ENCODE data around the gene CCDC14. TPM values are rescaled to one million over a fixed set of nuclear protein-coding genes. Genes with fewer than 3 reads are reported as not detected.

The CCDC14 gene
- total RNA-seq, 2 donors from 2014 or later, result 23.1 to 38.2 TPM

DNA sequence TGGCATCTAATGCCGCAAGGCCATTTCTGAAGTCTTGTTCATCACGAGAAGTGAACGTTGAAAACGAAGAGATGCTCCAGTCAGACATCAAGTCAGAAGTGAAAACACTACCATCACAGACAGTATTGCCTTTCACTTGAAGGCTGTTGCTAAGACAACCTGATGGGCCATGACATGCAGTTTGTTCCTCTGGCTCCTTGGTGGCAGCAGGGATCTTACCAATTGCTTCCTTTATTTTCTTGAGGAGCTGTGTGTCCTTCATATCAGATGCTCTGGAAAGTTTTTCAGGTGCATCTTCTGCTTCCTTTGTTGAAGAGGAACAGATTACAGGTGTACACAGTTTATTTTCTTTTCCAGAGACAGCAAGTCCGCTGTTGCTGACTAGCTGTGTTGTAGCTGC lies 46.2 kb downstream of the CCDC14 start:
- intact Hi-C loops (cut with DNase I), result no loop called here
- TF ChIP-seq POLR2A (IDR thresholded peaks at IDR 0.05), result no peak
- TF ChIP-seq, protein P1, sequence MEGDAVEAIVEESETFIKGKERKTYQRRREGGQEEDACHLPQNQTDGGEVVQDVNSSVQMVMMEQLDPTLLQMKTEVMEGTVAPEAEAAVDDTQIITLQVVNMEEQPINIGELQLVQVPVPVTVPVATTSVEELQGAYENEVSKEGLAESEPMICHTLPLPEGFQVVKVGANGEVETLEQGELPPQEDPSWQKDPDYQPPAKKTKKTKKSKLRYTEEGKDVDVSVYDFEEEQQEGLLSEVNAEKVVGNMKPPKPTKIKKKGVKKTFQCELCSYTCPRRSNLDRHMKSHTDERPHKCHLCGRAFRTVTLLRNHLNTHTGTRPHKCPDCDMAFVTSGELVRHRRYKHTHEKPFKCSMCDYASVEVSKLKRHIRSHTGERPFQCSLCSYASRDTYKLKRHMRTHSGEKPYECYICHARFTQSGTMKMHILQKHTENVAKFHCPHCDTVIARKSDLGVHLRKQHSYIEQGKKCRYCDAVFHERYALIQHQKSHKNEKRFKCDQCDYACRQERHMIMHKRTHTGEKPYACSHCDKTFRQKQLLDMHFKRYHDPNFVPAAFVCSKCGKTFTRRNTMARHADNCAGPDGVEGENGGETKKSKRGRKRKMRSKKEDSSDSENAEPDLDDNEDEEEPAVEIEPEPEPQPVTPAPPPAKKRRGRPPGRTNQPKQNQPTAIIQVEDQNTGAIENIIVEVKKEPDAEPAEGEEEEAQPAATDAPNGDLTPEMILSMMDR (IDR thresholded peaks at IDR 0.05), result no peak
- Histone ChIP-seq H3K36me3 (replicated peaks in 1 of 2; ENCODE audit: insufficient read depth in 1 of 2, low read depth in 2 of 2) (no peaks in the 10 kb centered on the region), H3K27me3 (no peaks in the 10 kb centered on the region), H3K27ac (no peak overlapping the region), H3K4me1 (no peaks in the 10 kb centered on the region), H3K9me3 (no peaks in the 10 kb centered on the region), H3K4me3 (no peak overlapping the region)
- DNase-seq, result no peak
- WGBS, 2 donors, result 80 to 84% methylated on average over 5 of the region's 5 CpGs
- ATAC-seq, result no peak

DNA sequence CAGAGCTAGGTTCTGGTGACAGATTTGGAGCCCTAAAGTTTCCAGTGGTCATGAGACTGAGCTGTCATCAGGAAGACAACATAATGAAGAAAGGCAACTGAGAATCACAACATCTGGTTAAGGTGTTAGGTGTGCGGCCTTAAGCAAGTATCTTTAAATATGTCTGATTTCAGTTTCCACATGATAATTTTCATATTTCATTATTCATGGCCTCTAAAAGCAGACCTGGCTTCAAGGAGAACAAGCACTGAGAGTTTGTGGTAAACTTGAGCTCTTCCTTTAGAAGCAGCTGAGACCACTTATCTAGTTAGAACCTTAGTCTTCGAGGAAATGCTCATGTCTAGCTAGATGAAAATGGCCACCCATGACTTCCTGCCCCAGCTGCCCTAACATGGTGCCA lies 51.2 kb downstream of the CCDC14 start:
- DNase-seq (no peak), ATAC-seq (no peak)
- Histone ChIP-seq H3K27me3 (no peaks in the 10 kb centered on the region), H3K36me3 (replicated peaks in 1 of 2; ENCODE audit: insufficient read depth in 1 of 2, low read depth in 2 of 2) (no peaks in the 10 kb centered on the region), H3K4me1 (no peaks in the 10 kb centered on the region), H3K9me3 (no peaks in the 10 kb centered on the region), H3K4me3 (no peak overlapping the region), H3K27ac (no peak overlapping the region)
- 76 to 95% methylated on average over 2 of the region's 2 CpGs for WGBS, 2 donors
- intact Hi-C loops (cut with DNase I), result no loop called here
- TF ChIP-seq POLR2A (IDR thresholded peaks at IDR 0.05), result no peak
- TF ChIP-seq, protein P1 (IDR thresholded peaks at IDR 0.05), result no peak

GRCh38 chr3:123907720-123908119 lies 53.3 kb downstream of the CCDC14 start:
- DNase-seq, result no peak
- H3K4me1 ChIP-seq, result no peaks in the 10 kb centered on the region
- no peak for ATAC-seq
- no peaks in the 10 kb centered on the region for H3K9me3 ChIP-seq
- intact Hi-C loops (cut with DNase I), result no loop called here
- TF ChIP-seq POLR2A (IDR thresholded peaks at IDR 0.05), result no peak
- TF ChIP-seq, protein P1 (IDR thresholded peaks at IDR 0.05), result no peak
- no peak overlapping the region for H3K27ac ChIP-seq
- H3K36me3 ChIP-seq (replicated peaks in 1 of 2; ENCODE audit: insufficient read depth in 1 of 2, low read depth in 2 of 2), result no peaks in the 10 kb centered on the region
- WGBS, 2 donors, result 41 to 52% methylated on average over 2 of the region's 2 CpGs
- H3K27me3 ChIP-seq, result no peaks in the 10 kb centered on the region
- H3K4me3 ChIP-seq, result no peak overlapping the region

- intact Hi-C loops (cut with DNase I), result no loop called here
- no peaks in the 10 kb centered on the region for H3K9me3 ChIP-seq
- H3K4me3 ChIP-seq, result no peak overlapping the region
- H3K4me1 ChIP-seq, result no peaks in the 10 kb centered on the region
- DNase-seq (no peak), ATAC-seq (no peak)
- H3K27me3 ChIP-seq, result no peaks in the 10 kb centered on the region
- H3K27ac ChIP-seq, result no peak overlapping the region
- no peaks in the 10 kb centered on the region for H3K36me3 ChIP-seq (replicated peaks in 1 of 2; ENCODE audit: insufficient read depth in 1 of 2, low read depth in 2 of 2)
- TF ChIP-seq POLR2A (IDR thresholded peaks at IDR 0.05), result no peak
- TF ChIP-seq, protein P1 (IDR thresholded peaks at IDR 0.05), result no peak
- 78 to 79% methylated on average over 5 of the region's 5 CpGs for WGBS, 2 donors
These were observed 61.6 kb downstream of the CCDC14 start for GRCh38 chr3:123899300-123899865.

- DNase-seq (no peak), ATAC-seq (no peak)
- intact Hi-C loops (cut with DNase I), result no loop called here
- no peak overlapping the region for H3K27ac ChIP-seq
- H3K36me3 ChIP-seq (replicated peaks in 1 of 2; ENCODE audit: insufficient read depth in 1 of 2, low read depth in 2 of 2), result no peaks in the 10 kb centered on the region
- H3K4me1 ChIP-seq, result no peaks in the 10 kb centered on the region
- no peaks in the 10 kb centered on the region for H3K27me3 ChIP-seq
- H3K4me3 ChIP-seq, result no peak overlapping the region
- H3K9me3 ChIP-seq, result peaks cover 0 to 4% (median 0%) of the 10 kb centered on the region in 3 donors
- no peak for TF ChIP-seq POLR2A (IDR thresholded peaks at IDR 0.05)
- TF ChIP-seq, protein P1 (IDR thresholded peaks at IDR 0.05), result no peak
- 89 to 90% methylated on average over 1 of the region's 1 CpG for WGBS, 2 donors
These were observed 68.0 kb downstream of the CCDC14 start for GRCh38 chr3:123893012-123893411.
